NB4 (cell line): ENCODE measurements around the gene SPDYE2.
"Not testable (repeated sequence)": the region's sequence is repeated elsewhere in the genome, so short reads cannot be mapped to it uniquely, and the experiment has no call there.

Experiments used
- POLR2A ChIP-seq: IDR thresholded peaks from 2 replicates; pipeline ENCODE4 v1.6.1; 2011; ENCODE audit warnings: mild to moderate bottlenecking; ENCODE audit not compliant: insufficient read length; ENCODE audit errors: extremely low read depth
- TF ChIP-seq, protein P1 (sequence below): IDR thresholded peaks from one replicate; pipeline ENCODE4 v1.5.1; 2012; ENCODE audit warnings: low read depth, low read length

DNA sequence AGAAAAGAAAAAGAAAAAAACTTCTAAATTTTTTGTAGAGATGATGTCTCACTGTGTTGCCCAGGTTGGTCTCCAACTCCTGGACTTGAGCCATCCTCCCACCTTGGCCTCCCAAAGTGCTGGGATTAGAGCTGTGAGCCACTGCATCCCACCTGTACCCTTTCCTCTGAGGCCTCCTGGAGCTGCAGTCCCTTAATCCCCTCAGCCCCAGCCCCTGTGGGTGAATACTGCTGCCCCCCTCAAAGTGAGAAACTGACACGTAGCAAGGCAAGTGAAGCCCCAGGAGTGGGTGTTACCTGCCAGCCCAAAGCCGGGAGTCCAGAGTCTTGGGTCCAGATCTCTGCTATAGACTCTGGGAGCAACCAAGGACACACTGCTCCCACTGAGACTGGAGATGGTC lies 26.2 kb upstream of the SPDYE2 start:
- not testable (repeated sequence) for TF ChIP-seq POLR2A
- TF ChIP-seq, protein P1, sequence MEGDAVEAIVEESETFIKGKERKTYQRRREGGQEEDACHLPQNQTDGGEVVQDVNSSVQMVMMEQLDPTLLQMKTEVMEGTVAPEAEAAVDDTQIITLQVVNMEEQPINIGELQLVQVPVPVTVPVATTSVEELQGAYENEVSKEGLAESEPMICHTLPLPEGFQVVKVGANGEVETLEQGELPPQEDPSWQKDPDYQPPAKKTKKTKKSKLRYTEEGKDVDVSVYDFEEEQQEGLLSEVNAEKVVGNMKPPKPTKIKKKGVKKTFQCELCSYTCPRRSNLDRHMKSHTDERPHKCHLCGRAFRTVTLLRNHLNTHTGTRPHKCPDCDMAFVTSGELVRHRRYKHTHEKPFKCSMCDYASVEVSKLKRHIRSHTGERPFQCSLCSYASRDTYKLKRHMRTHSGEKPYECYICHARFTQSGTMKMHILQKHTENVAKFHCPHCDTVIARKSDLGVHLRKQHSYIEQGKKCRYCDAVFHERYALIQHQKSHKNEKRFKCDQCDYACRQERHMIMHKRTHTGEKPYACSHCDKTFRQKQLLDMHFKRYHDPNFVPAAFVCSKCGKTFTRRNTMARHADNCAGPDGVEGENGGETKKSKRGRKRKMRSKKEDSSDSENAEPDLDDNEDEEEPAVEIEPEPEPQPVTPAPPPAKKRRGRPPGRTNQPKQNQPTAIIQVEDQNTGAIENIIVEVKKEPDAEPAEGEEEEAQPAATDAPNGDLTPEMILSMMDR, result not testable (repeated sequence)
